ENCODE measurements around the gene CTLA4. TPM values are rescaled to one million over a fixed set of nuclear protein-coding genes. Genes with fewer than 3 reads are reported as not detected.
A peak's percentile ranks its signal among the peaks of the same experiment; 100 is the strongest.

Gene CTLA4
- 10 to 100 TPM; 10.1 to 36.7 (median 20.6) TPM for total RNA-seq
- 1 to 10 TPM; 1.9 to 2.5 TPM for polyA plus RNA-seq
- total RNA-seq: 19.7 reads per million, percentile 50 among the genes with 10 or more reads in this experiment

- ChIA-PET POLR2A (interaction anchor here (0.5 to 8.5 kb wide), 17 partner anchors 7 to 1233 kb away, joined by 3 to 79 read pairs (median 3); partner anchors contain the start of gene FAM117B), CTCF (interaction anchor here (0.9 to 2.3 kb wide), 5 partner anchors 8 to 52 kb away, joined by 3 to 14 read pairs (median 6); no protein-coding TSS in a partner anchor)
- Mint-ChIP-seq H3K27me3 (no peaks in the 10 kb centered on the region), H3K27ac (peak within 1 kb of the TSS; percentile 80 to 99 (median 95)), H3K9me3 (peaks cover 0 to 19% (median 0%) of the 10 kb centered on the region in 11 donors), H3K4me3 (peak within 1 kb of the TSS; percentile 77 to 96 (median 82)), H3K36me3 (peaks cover 8 to 45% (median 20%) of the 10 kb centered on the region in 5 donors), H3K4me1 (peaks cover 39 to 74% (median 70%) of the 10 kb centered on the region in 7 donors)
- no peaks in the 10 kb centered on the region for H3K9me3 ChIP-seq (ENCODE audit: control insufficient read depth in 2 of 3, low read length in 3 of 3)
- DNase-seq: peak in 7 of 9 donors; percentile 61 to 82 (median 71)
- intact Hi-C loops (cut with micrococcal nuclease): loop anchor here (1.0 to 5.0 kb wide), 11 partner anchors 10 to 1081 kb away; partner anchors contain the start of genes CD28 (in 1 of the 2) and CYP20A1 (in 1 of the 2)
- ATAC-seq: peak; percentile 70
- no peaks in the 10 kb centered on the region for H3K27me3 ChIP-seq (ENCODE audit: control insufficient read depth in 2 of 2, insufficient read depth in 2 of 2, low read length in 2 of 2)
- H3K27ac ChIP-seq (ENCODE audit: low read depth, low read length): peak within 1 kb of the TSS; percentile 79
- peaks cover 48 to 54% of the 10 kb centered on the region in 2 donors for H3K4me1 ChIP-seq (ENCODE audit: control insufficient read depth in 2 of 2, insufficient read depth in 2 of 2, low read length in 2 of 2)
- peak within 1 kb of the TSS; percentile 56 for H3K4me3 ChIP-seq (ENCODE audit: low read length)
- H3K36me3 ChIP-seq (ENCODE audit: control insufficient read depth in 2 of 3, insufficient read depth in 3 of 3, low read length in 3 of 3): no peaks in the 10 kb centered on the region
Measured at GRCh38 chr2:203867561-203868200, at the start of gene CTLA4. TSS of gene CTLA4 (plus strand) at chr2:203867771. CDS start at chr2:203867943, 172 bp downstream.

- Histone ChIP-seq H3K4me1 (ENCODE audit: control insufficient read depth in 2 of 2, insufficient read depth in 2 of 2, low read length in 2 of 2) (peaks cover 5 to 9% of the 10 kb centered on the region in 2 donors), H3K27me3 (ENCODE audit: control insufficient read depth in 2 of 2, insufficient read depth in 2 of 2, low read length in 2 of 2) (no peaks in the 10 kb centered on the region), H3K36me3 (ENCODE audit: control insufficient read depth in 2 of 3, insufficient read depth in 3 of 3, low read length in 3 of 3) (no peaks in the 10 kb centered on the region), H3K27ac (ENCODE audit: low read depth, low read length) (no peak overlapping the region), H3K4me3 (ENCODE audit: low read length) (no peak overlapping the region), H3K9me3 (ENCODE audit: control insufficient read depth in 2 of 3, low read length in 3 of 3) (no peaks in the 10 kb centered on the region)
- peaks cover 11 to 32% (median 21%) of the 10 kb centered on the region in 7 donors for H3K4me1 Mint-ChIP-seq
- ATAC-seq (no peak), DNase-seq (no peak)
- H3K9me3 Mint-ChIP-seq: no peaks in the 10 kb centered on the region
- POLR2A ChIA-PET: no interaction called here
- H3K4me3 Mint-ChIP-seq: no peak overlapping the region
- intact Hi-C loops (cut with micrococcal nuclease): loop anchor here (5.0 to 10.0 kb wide), 5 partner anchors 534 to 1246 kb away; partner anchors contain the start of gene ICA1L (in 1 of the 2)
- H3K27me3 Mint-ChIP-seq: peaks cover 0 to 4% (median 0%) of the 10 kb centered on the region in 5 donors
- no peaks in the 10 kb centered on the region for H3K36me3 Mint-ChIP-seq
- CTCF ChIA-PET: interaction anchor here (1.0 to 7.8 kb wide), 2 partner anchors 331 to 336 kb away, joined by 3 to 136 read pairs; no protein-coding TSS in a partner anchor
- H3K27ac Mint-ChIP-seq: no peak overlapping the region
Measured at GRCh38 chr2:203818656-203819055, 48.9 kb upstream of the CTLA4 start.

- Mint-ChIP-seq H3K9me3 (no peaks in the 10 kb centered on the region), H3K27ac (no peak overlapping the region), H3K36me3 (peaks cover 0 to 3% (median 0%) of the 10 kb centered on the region in 5 donors), H3K27me3 (peaks cover 0 to 4% (median 0%) of the 10 kb centered on the region in 5 donors), H3K4me1 (peaks cover 6 to 30% (median 14%) of the 10 kb centered on the region in 7 donors), H3K4me3 (no peak overlapping the region)
- CTCF ChIA-PET: interaction anchor here (1.0 to 7.8 kb wide), 2 partner anchors 332 to 337 kb away, joined by 3 to 136 read pairs; no protein-coding TSS in a partner anchor
- intact Hi-C loops (cut with micrococcal nuclease): loop anchor here (5.0 to 10.0 kb wide), 5 partner anchors 535 to 1247 kb away; partner anchors contain the start of gene ICA1L (in 1 of the 2)
- H3K4me1 ChIP-seq (ENCODE audit: control insufficient read depth in 2 of 2, insufficient read depth in 2 of 2, low read length in 2 of 2): peaks cover 5 to 9% of the 10 kb centered on the region in 2 donors
- no peaks in the 10 kb centered on the region for H3K9me3 ChIP-seq (ENCODE audit: control insufficient read depth in 2 of 3, low read length in 3 of 3)
- ATAC-seq: no peak
- no peaks in the 10 kb centered on the region for H3K36me3 ChIP-seq (ENCODE audit: control insufficient read depth in 2 of 3, insufficient read depth in 3 of 3, low read length in 3 of 3)
- H3K27ac ChIP-seq (ENCODE audit: low read depth, low read length): no peak overlapping the region
- no peaks in the 10 kb centered on the region for H3K27me3 ChIP-seq (ENCODE audit: control insufficient read depth in 2 of 2, insufficient read depth in 2 of 2, low read length in 2 of 2)
- no peak for DNase-seq
- no peak overlapping the region for H3K4me3 ChIP-seq (ENCODE audit: low read length)
- POLR2A ChIA-PET: interaction anchor here (0.8 kb wide), 1 partner anchor 90 kb away, joined by 3 read pairs; no protein-coding TSS in a partner anchor
Measured at GRCh38 chr2:203819434-203820133, 48.0 kb upstream of the CTLA4 start.

GRCh38 chr2:203820969-203821368 is 46.6 kb upstream of the CTLA4 start:
- no peak for ATAC-seq
- intact Hi-C loops (cut with micrococcal nuclease): no loop called here
- no peaks in the 10 kb centered on the region for H3K36me3 ChIP-seq (ENCODE audit: control insufficient read depth in 2 of 3, insufficient read depth in 3 of 3, low read length in 3 of 3)
- no peak overlapping the region for H3K4me3 Mint-ChIP-seq
- H3K36me3 Mint-ChIP-seq: peaks cover 0 to 3% (median 0%) of the 10 kb centered on the region in 5 donors
- H3K9me3 ChIP-seq (ENCODE audit: control insufficient read depth in 2 of 3, low read length in 3 of 3): no peaks in the 10 kb centered on the region
- H3K27me3 Mint-ChIP-seq: peaks cover 0 to 3% (median 0%) of the 10 kb centered on the region in 5 donors
- DNase-seq: no peak
- no peak overlapping the region for H3K4me3 ChIP-seq (ENCODE audit: low read length)
- CTCF ChIA-PET: interaction anchor here (0.7 kb wide), 1 partner anchor 353 kb away, joined by 4 read pairs; no protein-coding TSS in a partner anchor
- no peak overlapping the region for H3K27ac ChIP-seq (ENCODE audit: low read depth, low read length)
- H3K27me3 ChIP-seq (ENCODE audit: control insufficient read depth in 2 of 2, insufficient read depth in 2 of 2, low read length in 2 of 2): no peaks in the 10 kb centered on the region
- POLR2A ChIA-PET: interaction anchor here (0.6 kb wide), 1 partner anchor 81 kb away, joined by 6 read pairs; no protein-coding TSS in a partner anchor
- peaks cover 0 to 24% (median 4%) of the 10 kb centered on the region in 7 donors for H3K4me1 Mint-ChIP-seq
- H3K4me1 ChIP-seq (ENCODE audit: control insufficient read depth in 2 of 2, insufficient read depth in 2 of 2, low read length in 2 of 2): no peaks in the 10 kb centered on the region
- no peak overlapping the region for H3K27ac Mint-ChIP-seq
- no peaks in the 10 kb centered on the region for H3K9me3 Mint-ChIP-seq

- H3K36me3 Mint-ChIP-seq: peaks cover 0 to 8% (median 3%) of the 10 kb centered on the region in 5 donors
- no peaks in the 10 kb centered on the region for H3K9me3 ChIP-seq (ENCODE audit: control insufficient read depth in 2 of 3, low read length in 3 of 3)
- no peak for ATAC-seq
- intact Hi-C loops (cut with micrococcal nuclease): loop anchor here in 1 of 2 donors (2.0 kb wide), 1 partner anchor 91 kb away; no protein-coding TSS in a partner anchor
- H3K9me3 Mint-ChIP-seq: peaks cover 0 to 8% (median 0%) of the 10 kb centered on the region in 11 donors
- no peak overlapping the region for H3K4me3 Mint-ChIP-seq
- no peaks in the 10 kb centered on the region for H3K27me3 Mint-ChIP-seq
- no peak overlapping the region for H3K4me3 ChIP-seq (ENCODE audit: low read length)
- H3K4me1 ChIP-seq (ENCODE audit: control insufficient read depth in 2 of 2, insufficient read depth in 2 of 2, low read length in 2 of 2): no peaks in the 10 kb centered on the region
- no peaks in the 10 kb centered on the region for H3K27me3 ChIP-seq (ENCODE audit: control insufficient read depth in 2 of 2, insufficient read depth in 2 of 2, low read length in 2 of 2)
- no peaks in the 10 kb centered on the region for H3K36me3 ChIP-seq (ENCODE audit: control insufficient read depth in 2 of 3, insufficient read depth in 3 of 3, low read length in 3 of 3)
- H3K27ac ChIP-seq (ENCODE audit: low read depth, low read length): no peak overlapping the region
- DNase-seq: no peak
- peaks cover 0 to 19% (median 4%) of the 10 kb centered on the region in 7 donors for H3K4me1 Mint-ChIP-seq
- POLR2A ChIA-PET: no interaction called here
- H3K27ac Mint-ChIP-seq: peak overlapping the region in 1 of 9 donors; percentile 26
- CTCF ChIA-PET: interaction anchor here (0.8 kb wide), 1 partner anchor 13 kb away, joined by 3 read pairs; no protein-coding TSS in a partner anchor
Measured at GRCh38 chr2:203822240-203822639, 45.3 kb upstream of the CTLA4 start.

- Histone ChIP-seq H3K27ac (ENCODE audit: low read depth, low read length) (no peak overlapping the region), H3K4me1 (ENCODE audit: control insufficient read depth in 2 of 2, insufficient read depth in 2 of 2, low read length in 2 of 2) (no peaks in the 10 kb centered on the region), H3K9me3 (ENCODE audit: control insufficient read depth in 2 of 3, low read length in 3 of 3) (no peaks in the 10 kb centered on the region), H3K4me3 (ENCODE audit: low read length) (no peak overlapping the region), H3K27me3 (ENCODE audit: control insufficient read depth in 2 of 2, insufficient read depth in 2 of 2, low read length in 2 of 2) (no peaks in the 10 kb centered on the region), H3K36me3 (ENCODE audit: control insufficient read depth in 2 of 3, insufficient read depth in 3 of 3, low read length in 3 of 3) (no peaks in the 10 kb centered on the region)
- ATAC-seq: no peak
- peaks cover 0 to 8% (median 0%) of the 10 kb centered on the region in 11 donors for H3K9me3 Mint-ChIP-seq
- H3K4me1 Mint-ChIP-seq: peaks cover 0 to 19% (median 4%) of the 10 kb centered on the region in 7 donors
- DNase-seq: no peak
- CTCF ChIA-PET: interaction anchor here (0.6 kb wide), 1 partner anchor 63 kb away, joined by 6 read pairs; no protein-coding TSS in a partner anchor
- POLR2A ChIA-PET: no interaction called here
- peaks cover 0 to 12% (median 4%) of the 10 kb centered on the region in 5 donors for H3K36me3 Mint-ChIP-seq
- no peak overlapping the region for H3K4me3 Mint-ChIP-seq
- intact Hi-C loops (cut with micrococcal nuclease): loop anchor here in 1 of 2 donors (2.0 kb wide), 1 partner anchor 90 kb away; no protein-coding TSS in a partner anchor
- peak overlapping the region in 1 of 9 donors; percentile 36 for H3K27ac Mint-ChIP-seq
- no peaks in the 10 kb centered on the region for H3K27me3 Mint-ChIP-seq
Measured at GRCh38 chr2:203823173-203823572, 44.4 kb upstream of the CTLA4 start.
